ENCODE measurements around the gene AMIGO2. TPM values are rescaled to one million over a fixed set of nuclear protein-coding genes. Genes with fewer than 3 reads are reported as not detected.

AMIGO2 gene
- total and polyA plus RNA-seq, 2 experiments from 2014 or later, result 1.8 to 3.8 TPM

DNA sequence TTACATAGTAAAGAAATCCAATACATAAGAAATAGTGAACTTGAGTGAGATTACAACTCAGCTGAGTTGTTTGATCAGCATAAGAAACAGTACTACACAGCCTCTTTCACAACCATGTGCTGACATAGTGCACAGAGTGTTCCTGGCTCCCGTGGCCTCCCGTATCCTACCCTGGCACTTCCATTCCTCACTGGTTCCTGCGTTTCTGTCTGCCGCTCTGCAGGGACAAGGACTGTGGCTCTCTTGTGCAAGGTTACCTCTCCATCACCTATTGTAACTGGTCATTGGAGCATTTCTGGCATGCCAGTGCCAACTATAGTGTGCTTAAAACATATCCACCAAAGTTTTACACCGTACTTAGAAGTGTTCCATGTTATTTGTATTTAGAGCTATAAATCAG, 46.7 kb downstream of the AMIGO2 start (continued):
- TF ChIP-seq, protein P1, sequence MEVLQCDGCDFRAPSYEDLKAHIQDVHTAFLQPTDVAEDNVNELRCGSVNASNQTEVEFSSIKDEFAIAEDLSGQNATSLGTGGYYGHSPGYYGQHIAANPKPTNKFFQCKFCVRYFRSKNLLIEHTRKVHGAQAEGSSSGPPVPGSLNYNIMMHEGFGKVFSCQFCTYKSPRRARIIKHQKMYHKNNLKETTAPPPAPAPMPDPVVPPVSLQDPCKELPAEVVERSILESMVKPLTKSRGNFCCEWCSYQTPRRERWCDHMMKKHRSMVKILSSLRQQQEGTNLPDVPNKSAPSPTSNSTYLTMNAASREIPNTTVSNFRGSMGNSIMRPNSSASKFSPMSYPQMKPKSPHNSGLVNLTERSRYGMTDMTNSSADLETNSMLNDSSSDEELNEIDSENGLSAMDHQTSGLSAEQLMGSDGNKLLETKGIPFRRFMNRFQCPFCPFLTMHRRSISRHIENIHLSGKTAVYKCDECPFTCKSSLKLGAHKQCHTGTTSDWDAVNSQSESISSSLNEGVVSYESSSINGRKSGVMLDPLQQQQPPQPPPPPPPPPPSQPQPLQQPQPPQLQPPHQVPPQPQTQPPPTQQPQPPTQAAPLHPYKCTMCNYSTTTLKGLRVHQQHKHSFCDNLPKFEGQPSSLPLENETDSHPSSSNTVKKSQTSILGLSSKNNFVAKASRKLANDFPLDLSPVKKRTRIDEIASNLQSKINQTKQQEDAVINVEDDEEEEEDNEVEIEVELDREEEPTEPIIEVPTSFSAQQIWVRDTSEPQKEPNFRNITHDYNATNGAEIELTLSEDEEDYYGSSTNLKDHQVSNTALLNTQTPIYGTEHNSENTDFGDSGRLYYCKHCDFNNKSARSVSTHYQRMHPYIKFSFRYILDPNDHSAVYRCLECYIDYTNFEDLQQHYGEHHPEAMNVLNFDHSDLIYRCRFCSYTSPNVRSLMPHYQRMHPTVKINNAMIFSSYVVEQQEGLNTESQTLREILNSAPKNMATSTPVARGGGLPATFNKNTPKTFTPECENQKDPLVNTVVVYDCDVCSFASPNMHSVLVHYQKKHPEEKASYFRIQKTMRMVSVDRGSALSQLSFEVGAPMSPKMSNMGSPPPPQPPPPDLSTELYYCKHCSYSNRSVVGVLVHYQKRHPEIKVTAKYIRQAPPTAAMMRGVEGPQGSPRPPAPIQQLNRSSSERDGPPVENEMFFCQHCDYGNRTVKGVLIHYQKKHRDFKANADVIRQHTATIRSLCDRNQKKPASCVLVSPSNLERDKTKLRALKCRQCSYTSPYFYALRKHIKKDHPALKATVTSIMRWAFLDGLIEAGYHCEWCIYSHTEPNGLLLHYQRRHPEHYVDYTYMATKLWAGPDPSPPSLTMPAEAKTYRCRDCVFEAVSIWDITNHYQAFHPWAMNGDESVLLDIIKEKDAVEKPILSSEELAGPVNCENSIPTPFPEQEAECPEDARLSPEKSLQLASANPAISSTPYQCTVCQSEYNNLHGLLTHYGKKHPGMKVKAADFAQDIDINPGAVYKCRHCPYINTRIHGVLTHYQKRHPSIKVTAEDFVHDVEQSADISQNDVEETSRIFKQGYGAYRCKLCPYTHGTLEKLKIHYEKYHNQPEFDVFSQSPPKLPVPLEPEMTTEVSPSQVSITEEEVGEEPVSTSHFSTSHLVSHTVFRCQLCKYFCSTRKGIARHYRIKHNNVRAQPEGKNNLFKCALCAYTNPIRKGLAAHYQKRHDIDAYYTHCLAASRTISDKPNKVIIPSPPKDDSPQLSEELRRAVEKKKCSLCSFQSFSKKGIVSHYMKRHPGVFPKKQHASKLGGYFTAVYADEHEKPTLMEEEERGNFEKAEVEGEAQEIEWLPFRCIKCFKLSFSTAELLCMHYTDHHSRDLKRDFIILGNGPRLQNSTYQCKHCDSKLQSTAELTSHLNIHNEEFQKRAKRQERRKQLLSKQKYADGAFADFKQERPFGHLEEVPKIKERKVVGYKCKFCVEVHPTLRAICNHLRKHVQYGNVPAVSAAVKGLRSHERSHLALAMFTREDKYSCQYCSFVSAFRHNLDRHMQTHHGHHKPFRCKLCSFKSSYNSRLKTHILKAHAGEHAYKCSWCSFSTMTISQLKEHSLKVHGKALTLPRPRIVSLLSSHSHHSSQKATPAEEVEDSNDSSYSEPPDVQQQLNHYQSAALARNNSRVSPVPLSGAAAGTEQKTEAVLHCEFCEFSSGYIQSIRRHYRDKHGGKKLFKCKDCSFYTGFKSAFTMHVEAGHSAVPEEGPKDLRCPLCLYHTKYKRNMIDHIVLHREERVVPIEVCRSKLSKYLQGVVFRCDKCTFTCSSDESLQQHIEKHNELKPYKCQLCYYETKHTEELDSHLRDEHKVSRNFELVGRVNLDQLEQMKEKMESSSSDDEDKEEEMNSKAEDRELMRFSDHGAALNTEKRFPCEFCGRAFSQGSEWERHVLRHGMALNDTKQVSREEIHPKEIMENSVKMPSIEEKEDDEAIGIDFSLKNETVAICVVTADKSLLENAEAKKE (CRISPR knock-in tag; IDR thresholded peaks at IDR 0.05), result no peak
- TF ChIP-seq JUNB (IDR thresholded peaks at IDR 0.05; ENCODE audit: unreplicated experiment) (no peak), EZH2phosphoT487 (IDR thresholded peaks at IDR 0.05; ENCODE audit: unreplicated experiment) (no peak)

DNA sequence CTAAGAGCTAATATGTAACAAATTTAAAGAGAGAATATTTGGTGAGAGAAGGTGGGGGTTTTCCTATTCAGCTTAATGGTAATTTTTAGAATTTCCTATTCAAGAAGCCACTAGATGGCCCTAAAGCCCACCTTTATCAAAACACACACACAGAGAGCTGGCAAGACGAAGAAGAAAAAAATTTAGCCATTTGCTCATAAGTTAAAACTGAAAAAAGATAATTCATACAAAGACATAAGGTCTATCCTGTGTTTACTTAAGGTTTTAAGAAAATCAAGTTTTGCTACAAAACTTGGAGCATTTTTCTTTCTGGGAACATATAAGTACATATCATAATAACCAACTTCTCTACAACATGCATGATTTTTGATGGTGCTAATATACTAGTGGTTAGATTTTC, 47.1 kb downstream of the AMIGO2 start:
- H2AFZ ChIP-seq, result peak overlapping the region; percentile 14; the same call in 1 of the 2 replicates
- H3K9me3 Mint-ChIP-seq, result no peaks in the 10 kb centered on the region
- TF ChIP-seq STAT1 (IDR thresholded peaks at IDR 0.05; ENCODE audit: unreplicated experiment) (no peak), ZNF331 (CRISPR knock-in tag; IDR thresholded peaks at IDR 0.05; ENCODE audit: low read depth) (no peak), JUNB (IDR thresholded peaks at IDR 0.05; ENCODE audit: unreplicated experiment) (no peak), ZNF114 (CRISPR knock-in tag; IDR thresholded peaks at IDR 0.05) (no peak), NANOG (IDR thresholded peaks at IDR 0.05; ENCODE audit: borderline replicate concordance) (no peak)
- TF ChIP-seq, protein P2, sequence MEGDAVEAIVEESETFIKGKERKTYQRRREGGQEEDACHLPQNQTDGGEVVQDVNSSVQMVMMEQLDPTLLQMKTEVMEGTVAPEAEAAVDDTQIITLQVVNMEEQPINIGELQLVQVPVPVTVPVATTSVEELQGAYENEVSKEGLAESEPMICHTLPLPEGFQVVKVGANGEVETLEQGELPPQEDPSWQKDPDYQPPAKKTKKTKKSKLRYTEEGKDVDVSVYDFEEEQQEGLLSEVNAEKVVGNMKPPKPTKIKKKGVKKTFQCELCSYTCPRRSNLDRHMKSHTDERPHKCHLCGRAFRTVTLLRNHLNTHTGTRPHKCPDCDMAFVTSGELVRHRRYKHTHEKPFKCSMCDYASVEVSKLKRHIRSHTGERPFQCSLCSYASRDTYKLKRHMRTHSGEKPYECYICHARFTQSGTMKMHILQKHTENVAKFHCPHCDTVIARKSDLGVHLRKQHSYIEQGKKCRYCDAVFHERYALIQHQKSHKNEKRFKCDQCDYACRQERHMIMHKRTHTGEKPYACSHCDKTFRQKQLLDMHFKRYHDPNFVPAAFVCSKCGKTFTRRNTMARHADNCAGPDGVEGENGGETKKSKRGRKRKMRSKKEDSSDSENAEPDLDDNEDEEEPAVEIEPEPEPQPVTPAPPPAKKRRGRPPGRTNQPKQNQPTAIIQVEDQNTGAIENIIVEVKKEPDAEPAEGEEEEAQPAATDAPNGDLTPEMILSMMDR (conservative IDR thresholded peaks at IDR 0.05; ENCODE audit: low read depth in 2 of 2), result peak; percentile 62 to 77
- H3K4me2 ChIP-seq, result no peak overlapping the region
- no peaks in the 10 kb centered on the region for H3K9me2 ChIP-seq (ENCODE audit: insufficient read depth)
- H4K20me1 ChIP-seq (replicated peaks; ENCODE audit: insufficient read depth), result no peaks in the 10 kb centered on the region
- H3K36me3 ChIP-seq (ENCODE audit: insufficient read depth), result no peaks in the 10 kb centered on the region
- H3K27me3 Mint-ChIP-seq (ENCODE audit: insufficient read depth, low read depth, poor library complexity), result no peaks in the 10 kb centered on the region
- no peak overlapping the region for H3K27ac ChIP-seq (ENCODE audit: low read depth)
- ATAC-seq (peak; percentile 77), DNase-seq (ENCODE audit: low spot score) (peak; percentile 69)
- no peak overlapping the region for H3K4me3 Mint-ChIP-seq
- no peaks in the 10 kb centered on the region for H3K36me3 Mint-ChIP-seq (ENCODE audit: low read depth)
- no peak overlapping the region for H3K4me3 ChIP-seq
- H3K4me1 ChIP-seq (ENCODE audit: insufficient read depth), result peaks cover 17% of the 10 kb centered on the region
- no peaks in the 10 kb centered on the region for H3K27me3 ChIP-seq (ENCODE audit: insufficient read depth)
- H3F3A ChIP-seq (replicated peaks; ENCODE audit: low read depth), result no peaks in the 10 kb centered on the region
- no peak overlapping the region for H3K27ac Mint-ChIP-seq
- H3K79me2 ChIP-seq (replicated peaks; ENCODE audit: insufficient read depth), result no peaks in the 10 kb centered on the region
- peaks cover 23% of the 10 kb centered on the region for H3K4me1 Mint-ChIP-seq
